Measurements from ENCODE around the gene TRERF1.

- TF ChIP-seq EZH2phosphoT487 (IDR thresholded peaks at IDR 0.05; ENCODE audit: low read depth, severe bottlenecking, unreplicated experiment) = no peak
- TF ChIP-seq CTCF (IDR thresholded peaks at IDR 0.05; ENCODE audit: poor library complexity) = no peak
Measured at GRCh38 chr6:42341771-42342553, 109.8 kb downstream of the TRERF1 start.
